Measurements from ENCODE around the gene UGT3A2.

The UGT3A2 gene

GRCh38 chr5:36066540-36067210, at the start of gene UGT3A2:
TSS of gene UGT3A2 (minus strand) at chr5:36066882. CDS start at chr5:36066789, 93 bp downstream.
- peaks cover 7% of the 10 kb centered on the region for H3K4me1 ChIP-seq (ENCODE audit: control insufficient read depth, insufficient read depth, low read length, unreplicated experiment)
- no peaks in the 10 kb centered on the region for H3K79me2 ChIP-seq (ENCODE audit: control insufficient read depth, insufficient read depth, low read length, unreplicated experiment)
- H2AFZ ChIP-seq (ENCODE audit: low read length, unreplicated experiment) = no peak within 1 kb of the TSS
- no peaks in the 10 kb centered on the region for H3K36me3 ChIP-seq (ENCODE audit: insufficient read depth, low read length)
- peaks cover 54% of the 10 kb centered on the region for H3K27me3 ChIP-seq (ENCODE audit: insufficient read depth, low read length)
- H3K4me3 ChIP-seq (ENCODE audit: low read depth, low read length) = peak within 1 kb of the TSS; percentile 60
- no peak within 1 kb of the TSS for H3K27ac ChIP-seq (ENCODE audit: low read depth, low read length)

GRCh38 chr5:36111238-36111637, 44.6 kb upstream of the UGT3A2 start:
- Histone ChIP-seq H3K27me3 (ENCODE audit: insufficient read depth, low read length) (no peaks in the 10 kb centered on the region), H3K4me1 (ENCODE audit: control insufficient read depth, insufficient read depth, low read length, unreplicated experiment) (no peaks in the 10 kb centered on the region), H3K79me2 (ENCODE audit: control insufficient read depth, insufficient read depth, low read length, unreplicated experiment) (no peaks in the 10 kb centered on the region), H3K36me3 (ENCODE audit: insufficient read depth, low read length) (peaks cover 10% of the 10 kb centered on the region; the same call in 1 of the 2 replicates), H2AFZ (ENCODE audit: low read length, unreplicated experiment) (no peak overlapping the region), H3K4me3 (ENCODE audit: low read depth, low read length) (no peak overlapping the region), H3K27ac (ENCODE audit: low read depth, low read length) (no peak overlapping the region)

- Histone ChIP-seq H3K27me3 (ENCODE audit: insufficient read depth, low read length) (no peaks in the 10 kb centered on the region), H2AFZ (ENCODE audit: low read length, unreplicated experiment) (no peak overlapping the region), H3K4me1 (ENCODE audit: control insufficient read depth, insufficient read depth, low read length, unreplicated experiment) (no peaks in the 10 kb centered on the region), H3K36me3 (ENCODE audit: insufficient read depth, low read length) (0 out of 2 replicates have a peak, but pooled peaks cover 8% of the 10 kb centered on the region), H3K27ac (ENCODE audit: low read depth, low read length) (no peak overlapping the region), H3K4me3 (ENCODE audit: low read depth, low read length) (no peak overlapping the region), H3K79me2 (ENCODE audit: control insufficient read depth, insufficient read depth, low read length, unreplicated experiment) (no peaks in the 10 kb centered on the region)
Observed at GRCh38 chr5:36108758-36109460, 42.2 kb upstream of the UGT3A2 start.

- H3K27ac ChIP-seq (ENCODE audit: low read depth, low read length) = no peak overlapping the region
- H3K4me1 ChIP-seq (ENCODE audit: control insufficient read depth, insufficient read depth, low read length, unreplicated experiment) = no peaks in the 10 kb centered on the region
- H3K27me3 ChIP-seq (ENCODE audit: insufficient read depth, low read length) = no peaks in the 10 kb centered on the region
- H3K79me2 ChIP-seq (ENCODE audit: control insufficient read depth, insufficient read depth, low read length, unreplicated experiment) = no peaks in the 10 kb centered on the region
- H3K36me3 ChIP-seq (ENCODE audit: insufficient read depth, low read length) = 0 out of 2 replicates have a peak, but pooled peaks cover 8% of the 10 kb centered on the region
- no peak overlapping the region for H3K4me3 ChIP-seq (ENCODE audit: low read depth, low read length)
- no peak overlapping the region for H2AFZ ChIP-seq (ENCODE audit: low read length, unreplicated experiment)
Observed at GRCh38 chr5:36105819-36106218, 39.1 kb upstream of the UGT3A2 start.

- no peak overlapping the region for H2AFZ ChIP-seq (ENCODE audit: low read length, unreplicated experiment)
- no peak overlapping the region for H3K27ac ChIP-seq (ENCODE audit: low read depth, low read length)
- no peaks in the 10 kb centered on the region for H3K79me2 ChIP-seq (ENCODE audit: control insufficient read depth, insufficient read depth, low read length, unreplicated experiment)
- H3K4me1 ChIP-seq (ENCODE audit: control insufficient read depth, insufficient read depth, low read length, unreplicated experiment) = no peaks in the 10 kb centered on the region
- no peaks in the 10 kb centered on the region for H3K36me3 ChIP-seq (ENCODE audit: insufficient read depth, low read length)
- no peak overlapping the region for H3K4me3 ChIP-seq (ENCODE audit: low read depth, low read length)
- no peaks in the 10 kb centered on the region for H3K27me3 ChIP-seq (ENCODE audit: insufficient read depth, low read length)
Observed at GRCh38 chr5:36099748-36100147, 33.1 kb upstream of the UGT3A2 start.

DNA sequence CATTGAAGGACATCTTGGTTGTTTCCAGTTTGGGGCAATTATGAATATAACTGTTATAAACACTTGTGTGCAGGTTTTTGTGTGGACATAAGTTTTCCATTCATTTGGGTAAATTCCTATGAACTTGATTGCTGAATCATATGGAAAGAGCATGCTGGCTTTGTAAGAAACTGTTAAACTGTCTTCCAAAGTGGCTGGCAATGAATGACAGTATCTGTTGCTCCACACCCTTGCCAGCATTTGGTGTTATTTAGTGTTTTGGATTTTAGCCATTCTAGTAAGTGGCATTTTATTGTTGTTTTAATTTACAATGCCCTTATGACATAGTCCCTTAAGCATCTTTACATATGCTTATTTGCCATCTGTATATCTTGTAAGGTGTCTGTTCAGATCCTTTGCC, 29.8 kb upstream of the UGT3A2 start:
- Histone ChIP-seq H3K27ac (ENCODE audit: low read depth, low read length) (no peak overlapping the region), H3K27me3 (ENCODE audit: insufficient read depth, low read length) (no peaks in the 10 kb centered on the region)

DNA sequence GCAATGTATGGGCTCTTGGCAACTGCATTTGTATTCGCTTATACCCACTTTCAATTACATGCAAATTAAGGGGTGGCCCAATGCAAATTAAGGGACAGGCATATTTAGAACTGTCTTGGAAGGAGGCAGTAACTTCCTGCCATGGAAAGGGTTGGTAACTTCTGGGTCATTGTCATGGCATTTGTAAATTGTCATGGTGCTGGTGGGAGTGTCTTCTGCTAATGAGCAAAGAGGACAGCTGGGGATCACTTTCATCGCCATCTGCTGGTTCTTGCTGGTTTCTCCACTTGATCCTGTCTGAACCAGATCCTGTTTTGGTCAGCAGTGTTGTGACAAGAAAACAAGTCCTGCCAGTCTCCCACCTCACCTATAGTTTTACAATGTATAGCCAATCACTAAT, 23.3 kb upstream of the UGT3A2 start:
- H3K36me3 ChIP-seq (ENCODE audit: insufficient read depth, low read length) = no peaks in the 10 kb centered on the region
- H3K27me3 ChIP-seq (ENCODE audit: insufficient read depth, low read length) = peaks cover 15% of the 10 kb centered on the region
- H3K4me3 ChIP-seq (ENCODE audit: low read depth, low read length) = no peak overlapping the region
- H3K27ac ChIP-seq (ENCODE audit: low read depth, low read length) = no peak overlapping the region
- no peaks in the 10 kb centered on the region for H3K79me2 ChIP-seq (ENCODE audit: control insufficient read depth, insufficient read depth, low read length, unreplicated experiment)
- H3K4me1 ChIP-seq (ENCODE audit: control insufficient read depth, insufficient read depth, low read length, unreplicated experiment) = no peaks in the 10 kb centered on the region
- no peak overlapping the region for H2AFZ ChIP-seq (ENCODE audit: low read length, unreplicated experiment)

More for the DNA sequence above, 29.8 kb upstream of the UGT3A2 start:
- no peaks in the 10 kb centered on the region for H3K36me3 ChIP-seq (ENCODE audit: insufficient read depth, low read length)
- no peaks in the 10 kb centered on the region for H3K79me2 ChIP-seq (ENCODE audit: control insufficient read depth, insufficient read depth, low read length, unreplicated experiment)
- H2AFZ ChIP-seq (ENCODE audit: low read length, unreplicated experiment) = no peak overlapping the region
- H3K4me3 ChIP-seq (ENCODE audit: low read depth, low read length) = no peak overlapping the region
- H3K4me1 ChIP-seq (ENCODE audit: control insufficient read depth, insufficient read depth, low read length, unreplicated experiment) = no peaks in the 10 kb centered on the region

- no peaks in the 10 kb centered on the region for H3K36me3 ChIP-seq (ENCODE audit: insufficient read depth, low read length)
- H3K4me1 ChIP-seq (ENCODE audit: control insufficient read depth, insufficient read depth, low read length, unreplicated experiment) = no peaks in the 10 kb centered on the region
- peak overlapping the region; percentile 43 for H2AFZ ChIP-seq (ENCODE audit: low read length, unreplicated experiment)
- H3K27me3 ChIP-seq (ENCODE audit: insufficient read depth, low read length) = peaks cover 5% of the 10 kb centered on the region
- no peak overlapping the region for H3K4me3 ChIP-seq (ENCODE audit: low read depth, low read length)
- no peaks in the 10 kb centered on the region for H3K79me2 ChIP-seq (ENCODE audit: control insufficient read depth, insufficient read depth, low read length, unreplicated experiment)
- H3K27ac ChIP-seq (ENCODE audit: low read depth, low read length) = no peak overlapping the region
Observed at GRCh38 chr5:36079200-36079781, 12.6 kb upstream of the UGT3A2 start.

- no peak overlapping the region for H3K27ac ChIP-seq (ENCODE audit: low read depth, low read length)
- H3K27me3 ChIP-seq (ENCODE audit: insufficient read depth, low read length) = no peaks in the 10 kb centered on the region; the same call in none of the 2 replicates
- no peaks in the 10 kb centered on the region for H3K36me3 ChIP-seq (ENCODE audit: insufficient read depth, low read length)
- no peak overlapping the region for H2AFZ ChIP-seq (ENCODE audit: low read length, unreplicated experiment)
- H3K4me1 ChIP-seq (ENCODE audit: control insufficient read depth, insufficient read depth, low read length, unreplicated experiment) = no peaks in the 10 kb centered on the region
- H3K79me2 ChIP-seq (ENCODE audit: control insufficient read depth, insufficient read depth, low read length, unreplicated experiment) = no peaks in the 10 kb centered on the region
- no peak overlapping the region for H3K4me3 ChIP-seq (ENCODE audit: low read depth, low read length)
Observed at GRCh38 chr5:36078430-36078829, 11.7 kb upstream of the UGT3A2 start.

- Histone ChIP-seq H3K79me2 (ENCODE audit: control insufficient read depth, insufficient read depth, low read length, unreplicated experiment) (no peaks in the 10 kb centered on the region), H3K4me3 (ENCODE audit: low read depth, low read length) (no peak overlapping the region), H3K27me3 (ENCODE audit: insufficient read depth, low read length) (peaks cover 6% of the 10 kb centered on the region; the same call in 1 of the 2 replicates), H3K36me3 (ENCODE audit: insufficient read depth, low read length) (no peaks in the 10 kb centered on the region), H3K4me1 (ENCODE audit: control insufficient read depth, insufficient read depth, low read length, unreplicated experiment) (peaks cover 4% of the 10 kb centered on the region), H3K27ac (ENCODE audit: low read depth, low read length) (no peak overlapping the region), H2AFZ (ENCODE audit: low read length, unreplicated experiment) (no peak overlapping the region)
Observed at GRCh38 chr5:36073595-36074216, 7.0 kb upstream of the UGT3A2 start.

Data from ACC112 (cell line).